GM21528 (cell line): Measurements from ENCODE around the gene TSPYL4.

ENCODE experiments used
- ATAC-seq: cut with Tn5 transposase; IDR thresholded peaks from one replicate; pipeline ENCODE4 v1.9.1; 2021; ENCODE audit warnings: mild to moderate bottlenecking, moderate library complexity; ENCODE audit not compliant: unreplicated experiment, low FRiP score

TSPYL4 gene

GRCh38 chr6:116277124-116277523, 23.2 kb upstream of the TSPYL4 start:
- ATAC-seq, result no peak

GRCh38 chr6:116271149-116271708, 17.4 kb upstream of the TSPYL4 start:
- no peak for ATAC-seq

GRCh38 chr6:116268589-116269293, 14.9 kb upstream of the TSPYL4 start:
- peak; percentile 86 for ATAC-seq

- peak; percentile 8 for ATAC-seq
These were observed 14.1 kb upstream of the TSPYL4 start for GRCh38 chr6:116267836-116268588.

- no peak for ATAC-seq
These were observed 12.9 kb upstream of the TSPYL4 start for GRCh38 chr6:116266803-116267202.

- ATAC-seq, result no peak
These were observed 11.4 kb upstream of the TSPYL4 start for GRCh38 chr6:116265041-116265829.

- no peak for ATAC-seq
These were observed 9.5 kb upstream of the TSPYL4 start for GRCh38 chr6:116263353-116263752.

GRCh38 chr6:116258520-116258919, 4.6 kb upstream of the TSPYL4 start:
- ATAC-seq, result no peak

- ATAC-seq, result no peak
These were observed 2.8 kb upstream of the TSPYL4 start for GRCh38 chr6:116256694-116257093.

- no peak for ATAC-seq
These were observed 1.4 kb upstream of the TSPYL4 start for GRCh38 chr6:116255246-116255800.

- peak; percentile 42 for ATAC-seq
These were observed 602 bp upstream of the TSPYL4 start for GRCh38 chr6:116254297-116255056.

GRCh38 chr6:116253188-116253504, 729 bp downstream of the TSPYL4 start:
- ATAC-seq, result no peak

- no peak for ATAC-seq
These were observed 2.1 kb downstream of the TSPYL4 start for GRCh38 chr6:116251568-116252384.

- ATAC-seq, result no peak
These were observed 5.3 kb downstream of the TSPYL4 start for GRCh38 chr6:116248577-116248976.

GRCh38 chr6:116247285-116247684, 6.6 kb downstream of the TSPYL4 start:
- no peak for ATAC-seq

GRCh38 chr6:116246089-116246488, 7.8 kb downstream of the TSPYL4 start:
- ATAC-seq, result no peak

- ATAC-seq, result no peak
These were observed 9.6 kb downstream of the TSPYL4 start for GRCh38 chr6:116244284-116244683.

GRCh38 chr6:116239856-116240255, 14.0 kb downstream of the TSPYL4 start:
- no peak for ATAC-seq

GRCh38 chr6:116239256-116239655, 14.6 kb downstream of the TSPYL4 start:
- no peak for ATAC-seq
